Measurements from ENCODE around the gene NANP. TPM values are rescaled to one million over a fixed set of nuclear protein-coding genes. Genes with fewer than 3 reads are reported as not detected.
A peak's percentile ranks its signal among the peaks of the same experiment; 100 is the strongest.
"Not testable (repeated sequence)": the region's sequence is repeated elsewhere in the genome, so short reads cannot be mapped to it uniquely, and the experiment has no call there.

Gene NANP, protein sequence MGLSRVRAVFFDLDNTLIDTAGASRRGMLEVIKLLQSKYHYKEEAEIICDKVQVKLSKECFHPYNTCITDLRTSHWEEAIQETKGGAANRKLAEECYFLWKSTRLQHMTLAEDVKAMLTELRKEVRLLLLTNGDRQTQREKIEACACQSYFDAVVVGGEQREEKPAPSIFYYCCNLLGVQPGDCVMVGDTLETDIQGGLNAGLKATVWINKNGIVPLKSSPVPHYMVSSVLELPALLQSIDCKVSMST
- 6.1 TPM for polyA plus RNA-seq (2013, experiment 1 of 2)
- polyA plus RNA-seq (2013, experiment 2 of 2): 7.2 TPM

DNA sequence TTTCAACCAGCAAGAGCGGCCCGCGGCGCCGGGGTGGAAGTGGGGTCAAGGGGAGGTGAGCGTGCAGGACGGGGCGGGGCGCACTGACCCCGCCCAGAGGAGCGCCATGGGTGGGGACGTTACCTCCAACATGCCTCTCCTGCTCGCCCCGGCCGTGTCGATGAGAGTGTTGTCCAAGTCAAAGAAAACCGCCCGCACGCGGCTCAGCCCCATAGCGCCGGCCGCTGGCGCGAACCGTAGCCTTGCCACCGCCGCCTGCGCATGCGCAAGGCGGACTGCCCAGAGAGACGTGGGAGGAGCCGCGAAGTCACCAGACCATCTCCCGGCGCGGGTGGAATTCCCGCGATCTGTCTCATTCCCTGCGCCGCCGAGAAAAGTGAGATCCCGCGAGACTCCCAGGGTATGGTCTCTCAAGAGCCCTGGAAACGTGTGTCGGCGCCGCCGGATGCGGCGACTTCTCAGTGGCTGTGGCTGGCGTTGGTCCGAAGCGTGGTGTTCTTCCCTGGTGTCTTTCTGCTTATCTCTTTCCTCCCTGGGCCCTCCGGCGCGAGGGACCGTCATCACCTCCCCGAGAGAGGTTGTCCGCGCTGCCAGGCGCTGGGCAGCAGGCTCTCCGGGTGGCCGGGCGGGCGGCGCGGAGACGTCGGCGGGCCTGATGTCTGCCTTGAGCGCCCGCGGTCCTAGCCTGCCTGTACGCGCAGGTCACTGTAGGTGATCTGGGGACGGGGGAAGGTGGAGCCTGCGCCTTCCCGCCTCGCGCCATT, at the start of gene NANP:
Gene NANP, minus strand, starts transcription at position 279 of the 764 bp plus-strand sequence. Its CDS starts 66 bp downstream, at position 213.
- H3K9ac ChIP-seq (ENCODE audit: low read depth, low read length): peak within 1 kb of the TSS; percentile 95
- no peaks in the 10 kb centered on the region for H3K9me3 ChIP-seq (ENCODE audit: insufficient read depth, low read depth, low read length)
- H3K36me3 ChIP-seq (ENCODE audit: insufficient read depth, low read length): no peaks in the 10 kb centered on the region
- H3K27me3 ChIP-seq (ENCODE audit: insufficient read depth, low read length): peaks cover 24% of the 10 kb centered on the region
- H3K4me3 ChIP-seq (ENCODE audit: low read length): peak within 1 kb of the TSS; percentile 75
- peaks cover 20% of the 10 kb centered on the region for H3K4me1 ChIP-seq (ENCODE audit: insufficient read depth, low read length)
- WGBS: under 1% methylated on average over 81 of the region's 81 CpGs
- H3K27ac ChIP-seq (ENCODE audit: low read depth, low read length): peak within 1 kb of the TSS; percentile 87

DNA sequence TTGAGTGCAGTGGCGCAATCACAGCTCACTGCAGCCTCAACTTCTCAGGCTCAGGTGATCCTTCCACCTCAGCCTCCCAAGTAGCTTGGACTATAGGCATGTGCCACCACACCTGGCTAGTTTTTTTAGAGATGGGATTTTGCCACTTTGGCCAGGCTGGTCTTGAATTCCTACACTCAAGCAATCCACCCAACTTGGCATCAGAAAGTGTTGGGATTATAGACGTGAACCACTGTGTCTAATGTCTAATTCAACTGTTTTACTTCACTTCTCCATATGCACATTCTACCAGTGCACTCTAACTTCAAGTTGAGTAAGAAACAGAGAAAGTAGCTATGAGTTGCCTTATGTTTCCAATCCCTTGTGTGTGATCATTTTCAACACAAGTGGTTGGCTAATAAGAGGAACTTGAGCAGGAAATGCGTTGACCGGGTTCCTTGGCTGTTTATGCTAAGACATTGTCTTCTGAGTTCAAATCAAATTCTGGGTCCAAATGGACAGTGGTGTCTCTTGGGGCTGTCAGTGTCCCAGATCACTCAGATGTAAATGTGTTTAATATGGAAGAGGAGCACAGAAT, 48.9 kb upstream of the NANP start:
- H3K9me3 ChIP-seq (ENCODE audit: insufficient read depth, low read depth, low read length): no peaks in the 10 kb centered on the region
- 98% methylated on average over 4 of the region's 4 CpGs for WGBS

DNA sequence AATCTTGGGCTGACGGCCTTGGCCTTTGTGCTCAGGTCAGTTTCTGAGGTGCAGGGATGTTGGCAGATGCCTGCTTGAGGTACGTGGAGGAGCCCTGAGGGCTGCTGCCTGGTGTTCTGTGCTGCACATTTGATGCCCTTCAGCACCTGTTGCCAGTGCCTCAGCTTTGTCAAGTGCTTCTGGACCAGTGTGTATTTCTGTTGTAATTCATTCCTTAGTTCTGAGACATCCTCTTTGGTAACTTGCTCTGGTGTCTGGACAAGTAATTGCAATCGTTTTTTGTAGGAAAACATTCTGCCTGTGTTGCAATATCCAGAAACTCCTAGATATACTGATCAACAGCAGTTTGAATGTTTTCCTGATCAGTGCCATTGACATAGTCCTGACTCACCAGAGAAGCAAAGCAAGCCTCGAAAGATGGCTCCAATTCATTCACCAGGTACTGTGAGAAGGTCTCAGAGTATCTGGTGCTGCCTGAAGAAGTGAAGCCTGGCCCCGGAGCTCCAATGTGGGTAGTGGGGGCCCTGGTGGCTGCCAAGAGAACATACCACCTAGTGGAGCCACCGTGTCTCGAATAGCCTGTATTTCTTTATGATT, 46.1 kb upstream of the NANP start:
- Histone ChIP-seq H3K9ac (ENCODE audit: low read depth, low read length) (no peak overlapping the region), H3K27ac (ENCODE audit: low read depth, low read length) (no peak overlapping the region), H3K9me3 (ENCODE audit: insufficient read depth, low read depth, low read length) (no peaks in the 10 kb centered on the region), H3K4me3 (ENCODE audit: low read length) (no peak overlapping the region), H3K36me3 (ENCODE audit: insufficient read depth, low read length) (peaks cover 22% of the 10 kb centered on the region), H3K4me1 (ENCODE audit: insufficient read depth, low read length) (no peaks in the 10 kb centered on the region), H3K27me3 (ENCODE audit: insufficient read depth, low read length) (no peaks in the 10 kb centered on the region)
- WGBS: 90% methylated on average over 5 of the region's 7 CpGs

More for the DNA sequence above, 48.9 kb upstream of the NANP start:
- no peaks in the 10 kb centered on the region for H3K27me3 ChIP-seq (ENCODE audit: insufficient read depth, low read length)
- no peak overlapping the region for H3K27ac ChIP-seq (ENCODE audit: low read depth, low read length)
- H3K4me1 ChIP-seq (ENCODE audit: insufficient read depth, low read length): no peaks in the 10 kb centered on the region
- no peak overlapping the region for H3K4me3 ChIP-seq (ENCODE audit: low read length)
- peaks cover 49% of the 10 kb centered on the region for H3K36me3 ChIP-seq (ENCODE audit: insufficient read depth, low read length)
- no peak overlapping the region for H3K9ac ChIP-seq (ENCODE audit: low read depth, low read length)

DNA sequence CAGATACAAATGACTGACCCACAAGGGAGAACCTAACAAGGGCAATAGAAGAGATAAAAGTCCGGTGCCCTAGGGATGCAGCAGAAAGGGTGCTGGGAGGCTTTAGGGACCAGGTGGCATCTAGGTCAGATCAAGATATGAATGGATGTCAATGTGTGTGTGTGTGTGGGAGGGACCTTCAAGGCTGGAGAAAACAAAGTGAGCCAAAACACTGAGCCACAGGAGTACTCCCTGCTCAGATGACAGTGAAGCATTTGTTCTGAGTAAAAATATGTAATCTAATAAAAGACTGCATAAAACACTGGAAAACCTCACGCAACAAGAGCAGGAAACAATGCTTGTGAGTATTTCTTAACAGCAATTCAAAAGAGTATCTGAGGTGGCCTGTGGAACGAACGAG, 44.6 kb upstream of the NANP start:
- 93% methylated on average over 4 of the region's 4 CpGs for WGBS
- Histone ChIP-seq H3K36me3 (ENCODE audit: insufficient read depth, low read length) (peaks cover 7% of the 10 kb centered on the region), H3K4me3 (ENCODE audit: low read length) (no peak overlapping the region), H3K9ac (ENCODE audit: low read depth, low read length) (no peak overlapping the region), H3K9me3 (ENCODE audit: insufficient read depth, low read depth, low read length) (no peaks in the 10 kb centered on the region), H3K27ac (ENCODE audit: low read depth, low read length) (no peak overlapping the region), H3K4me1 (ENCODE audit: insufficient read depth, low read length) (no peaks in the 10 kb centered on the region), H3K27me3 (ENCODE audit: insufficient read depth, low read length) (no peaks in the 10 kb centered on the region)

DNA sequence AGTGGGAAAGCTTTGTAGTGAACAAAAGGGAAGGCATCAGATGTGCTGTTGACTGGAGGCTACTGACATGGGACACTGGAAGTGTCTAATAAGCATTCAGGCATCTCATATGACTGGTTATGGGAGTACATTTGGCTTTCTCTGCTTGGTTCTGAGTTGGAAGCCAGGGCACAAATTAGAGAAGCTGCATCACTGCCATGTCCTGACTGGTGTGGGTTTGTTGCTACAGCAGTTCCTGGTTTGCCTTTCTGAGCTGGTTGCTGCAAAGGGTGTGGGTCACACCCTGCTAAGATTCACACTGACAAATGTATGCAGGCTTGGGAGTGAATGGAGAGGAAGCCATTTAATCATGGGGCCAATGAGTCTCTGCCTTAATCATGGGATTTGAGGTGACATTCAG, 36.2 kb upstream of the NANP start:
- no peaks in the 10 kb centered on the region for H3K4me1 ChIP-seq (ENCODE audit: insufficient read depth, low read length)
- H3K9me3 ChIP-seq (ENCODE audit: insufficient read depth, low read depth, low read length): no peaks in the 10 kb centered on the region
- no peaks in the 10 kb centered on the region for H3K36me3 ChIP-seq (ENCODE audit: insufficient read depth, low read length)
- H3K27ac ChIP-seq (ENCODE audit: low read depth, low read length): no peak overlapping the region
- H3K27me3 ChIP-seq (ENCODE audit: insufficient read depth, low read length): no peaks in the 10 kb centered on the region
- H3K9ac ChIP-seq (ENCODE audit: low read depth, low read length): no peak overlapping the region
- H3K4me3 ChIP-seq (ENCODE audit: low read length): no peak overlapping the region

DNA sequence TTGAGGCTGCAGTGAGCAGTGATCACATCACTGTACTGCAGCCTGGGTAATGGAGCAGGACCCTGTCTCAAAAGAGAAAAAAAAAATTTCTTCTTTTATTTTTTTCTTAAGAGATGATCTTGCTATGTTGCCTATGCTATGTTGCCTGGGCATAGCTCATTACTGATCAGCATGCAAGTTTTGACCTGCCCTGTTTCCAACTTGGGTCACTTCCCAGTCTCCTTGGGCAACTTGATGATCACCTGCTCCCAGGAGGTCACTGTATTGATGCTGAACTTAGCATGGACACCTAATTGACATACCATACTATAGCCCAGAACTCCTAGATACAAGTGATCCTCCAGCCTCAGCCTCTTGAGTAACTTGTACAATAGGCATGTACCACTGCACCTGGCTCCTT, 30.7 kb upstream of the NANP start:
- H3K27me3 ChIP-seq (ENCODE audit: insufficient read depth, low read length): no peaks in the 10 kb centered on the region
- no peak overlapping the region for H3K4me3 ChIP-seq (ENCODE audit: low read length)
- no peak overlapping the region for H3K9ac ChIP-seq (ENCODE audit: low read depth, low read length)
- no peak overlapping the region for H3K27ac ChIP-seq (ENCODE audit: low read depth, low read length)
- no peaks in the 10 kb centered on the region for H3K4me1 ChIP-seq (ENCODE audit: insufficient read depth, low read length)
- H3K36me3 ChIP-seq (ENCODE audit: insufficient read depth, low read length): no peaks in the 10 kb centered on the region
- no peaks in the 10 kb centered on the region for H3K9me3 ChIP-seq (ENCODE audit: insufficient read depth, low read depth, low read length)

DNA sequence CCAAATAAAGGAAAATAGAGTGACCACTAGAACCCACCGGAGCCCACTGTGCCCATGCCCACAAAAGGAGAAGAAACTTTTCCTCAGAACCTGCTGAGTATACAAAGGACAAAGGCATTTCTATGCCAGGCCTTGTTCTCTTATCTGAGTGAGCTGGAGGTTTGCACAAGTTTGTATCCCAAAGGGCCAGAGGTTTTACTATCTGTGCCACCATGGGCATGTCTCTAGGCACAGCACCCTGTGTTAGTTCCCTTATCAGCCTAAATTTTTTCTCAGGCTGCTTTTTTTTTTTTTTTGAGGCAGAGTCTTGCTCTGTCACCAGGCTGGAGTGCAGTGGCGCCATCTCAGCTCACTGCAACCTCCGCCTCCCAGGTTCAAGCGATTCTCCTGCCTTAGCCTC, 29.1 kb upstream of the NANP start:
- H3K4me1 ChIP-seq (ENCODE audit: insufficient read depth, low read length); H3K36me3 ChIP-seq (ENCODE audit: insufficient read depth, low read length); H3K27ac ChIP-seq (ENCODE audit: low read depth, low read length); H3K9me3 ChIP-seq (ENCODE audit: insufficient read depth, low read depth, low read length); H3K9ac ChIP-seq (ENCODE audit: low read depth, low read length); H3K27me3 ChIP-seq (ENCODE audit: insufficient read depth, low read length); H3K4me3 ChIP-seq (ENCODE audit: low read length): not testable (repeated sequence)
- WGBS: 97% methylated on average over 4 of the region's 4 CpGs

DNA sequence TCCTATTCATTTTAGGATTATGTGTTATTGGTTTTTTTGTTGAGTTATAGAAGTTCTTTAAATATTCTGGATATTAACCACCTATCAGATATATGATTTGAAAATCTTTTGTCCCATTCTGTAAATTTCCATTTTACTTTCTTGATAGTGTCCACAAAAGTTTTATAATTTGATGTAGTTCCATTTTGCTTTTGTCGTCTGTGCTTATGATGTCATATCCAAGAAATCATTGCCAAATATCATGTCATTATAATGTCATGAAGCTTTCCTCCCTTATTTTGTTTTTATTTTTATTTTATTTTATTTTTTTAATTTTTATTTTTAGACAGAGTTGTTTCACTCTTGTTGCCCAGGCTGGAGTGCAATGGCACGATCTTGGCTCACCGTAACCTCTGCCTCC, 21.0 kb upstream of the NANP start:
- Histone ChIP-seq H3K27me3 (ENCODE audit: insufficient read depth, low read length) (no peaks in the 10 kb centered on the region), H3K36me3 (ENCODE audit: insufficient read depth, low read length) (peaks cover 7% of the 10 kb centered on the region; the same call in 1 of the 2 replicates), H3K9ac (ENCODE audit: low read depth, low read length) (no peak overlapping the region), H3K9me3 (ENCODE audit: insufficient read depth, low read depth, low read length) (peaks cover 4% of the 10 kb centered on the region; the same call in 1 of the 2 replicates), H3K27ac (ENCODE audit: low read depth, low read length) (no peak overlapping the region), H3K4me3 (ENCODE audit: low read length) (no peak overlapping the region), H3K4me1 (ENCODE audit: insufficient read depth, low read length) (peaks cover 18% of the 10 kb centered on the region; the same call in 1 of the 2 replicates)
- WGBS: 96% methylated on average over 2 of the region's 3 CpGs

DNA sequence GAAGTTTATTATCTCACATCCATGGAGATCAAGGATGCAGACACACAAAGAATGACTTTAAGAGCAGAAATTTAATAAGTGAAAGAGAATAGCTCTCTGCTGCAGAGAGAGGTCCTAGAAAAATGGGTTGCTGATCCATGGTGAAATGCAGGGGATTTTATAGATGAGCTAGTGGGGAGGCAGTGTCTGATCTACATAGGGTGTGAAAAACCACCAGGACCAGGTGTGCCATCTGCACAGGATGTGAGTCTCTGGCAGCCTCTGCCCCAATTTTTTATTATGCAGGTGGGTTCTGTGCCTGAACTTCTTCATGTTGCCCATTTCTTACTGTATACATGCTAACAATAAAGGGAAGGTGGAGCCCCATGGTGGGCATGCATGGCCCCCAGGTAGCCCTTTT, 19.9 kb upstream of the NANP start:
- Histone ChIP-seq H3K27ac (ENCODE audit: low read depth, low read length) (no peak overlapping the region), H3K4me1 (ENCODE audit: insufficient read depth, low read length) (peaks cover 18% of the 10 kb centered on the region; the same call in 1 of the 2 replicates), H3K9ac (ENCODE audit: low read depth, low read length) (no peak overlapping the region), H3K36me3 (ENCODE audit: insufficient read depth, low read length) (peaks cover 7% of the 10 kb centered on the region; the same call in 1 of the 2 replicates), H3K4me3 (ENCODE audit: low read length) (no peak overlapping the region), H3K27me3 (ENCODE audit: insufficient read depth, low read length) (no peaks in the 10 kb centered on the region), H3K9me3 (ENCODE audit: insufficient read depth, low read depth, low read length) (peaks cover 4% of the 10 kb centered on the region; the same call in 1 of the 2 replicates)

DNA sequence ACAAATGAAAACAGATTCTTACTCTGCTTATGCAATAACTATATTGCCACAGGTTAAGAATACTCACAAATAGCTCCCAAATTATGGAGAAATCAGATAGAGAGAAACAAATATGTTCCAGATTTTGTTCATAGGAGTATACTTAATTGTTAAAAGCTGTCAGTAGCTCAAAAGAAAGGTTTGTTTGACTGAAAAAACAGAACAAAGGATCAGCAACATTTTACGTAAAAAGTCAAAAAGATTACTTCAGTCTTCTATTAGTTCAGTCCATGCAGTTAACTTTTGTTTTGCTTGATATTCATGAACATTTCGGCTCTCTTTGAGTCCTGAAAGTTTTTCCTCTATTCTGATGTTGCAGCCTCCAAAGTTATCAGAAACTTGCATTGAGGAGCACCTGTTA, 13.4 kb upstream of the NANP start:
- 92% methylated on average over 2 of the region's 2 CpGs for WGBS
- H3K36me3 ChIP-seq (ENCODE audit: insufficient read depth, low read length): peaks cover 32% of the 10 kb centered on the region
- no peaks in the 10 kb centered on the region for H3K27me3 ChIP-seq (ENCODE audit: insufficient read depth, low read length)

More for the DNA sequence above, 13.4 kb upstream of the NANP start:
- Histone ChIP-seq H3K27ac (ENCODE audit: low read depth, low read length) (no peak overlapping the region), H3K9ac (ENCODE audit: low read depth, low read length) (no peak overlapping the region), H3K9me3 (ENCODE audit: insufficient read depth, low read depth, low read length) (peaks cover 23% of the 10 kb centered on the region), H3K4me1 (ENCODE audit: insufficient read depth, low read length) (0 out of 2 replicates have a peak, but pooled peaks cover 1% of the 10 kb centered on the region), H3K4me3 (ENCODE audit: low read length) (no peak overlapping the region)

Data from HUES64 (cell line).